GM21576 (cell line): ENCODE results near the gene KIF12.
"Not testable (repeated sequence)": the region's sequence is repeated elsewhere in the genome, so short reads cannot be mapped to it uniquely, and the experiment has no call there.

Experiments
- ATAC-seq: cut with Tn5 transposase; IDR thresholded peaks from one replicate; pipeline ENCODE4 v1.9.1; 2021; ENCODE audit warnings: mild to moderate bottlenecking, moderate library complexity; ENCODE audit not compliant: unreplicated experiment

The KIF12 gene

GRCh38 chr9:114086009-114086408 lies 13.1 kb downstream of the KIF12 start:
- no peak for ATAC-seq

GRCh38 chr9:114085387-114085789 lies 13.7 kb downstream of the KIF12 start:
- no peak for ATAC-seq

GRCh38 chr9:114084282-114085073 lies 14.6 kb downstream of the KIF12 start:
- no peak for ATAC-seq

GRCh38 chr9:114083666-114084065 lies 15.4 kb downstream of the KIF12 start:
- no peak for ATAC-seq

DNA sequence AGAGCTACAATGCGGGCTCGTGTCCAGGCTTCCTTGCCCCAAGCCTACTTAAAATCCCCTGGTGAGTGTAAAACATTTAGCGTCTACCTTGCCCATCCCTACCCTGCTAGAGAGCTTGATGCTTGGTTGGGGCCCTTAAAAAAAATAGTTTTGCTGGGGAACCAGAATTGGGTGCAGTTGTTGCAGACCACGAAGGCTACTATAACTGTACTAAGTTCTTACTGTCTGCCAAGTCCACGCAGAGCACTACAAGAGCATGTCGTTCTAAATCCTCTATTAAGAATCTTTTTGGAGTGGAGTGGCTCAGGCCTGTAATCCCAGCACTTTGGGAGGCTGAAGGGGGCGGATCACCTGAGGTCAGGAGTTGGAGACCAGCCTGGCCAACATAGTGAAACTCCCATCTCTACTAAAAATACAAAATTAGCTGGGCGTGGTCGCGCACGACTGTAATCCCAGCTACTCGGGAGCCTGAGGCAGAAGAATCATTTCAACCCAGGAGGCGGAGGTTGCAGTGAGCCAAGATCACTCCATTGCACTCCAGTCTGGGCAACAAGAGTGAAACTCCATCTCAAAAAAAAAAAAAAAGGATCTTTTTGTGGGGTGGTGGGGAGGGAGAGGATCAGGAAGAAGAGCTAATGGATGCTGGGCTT lies 16.2 kb downstream of the KIF12 start:
- not testable (repeated sequence) for ATAC-seq

DNA sequence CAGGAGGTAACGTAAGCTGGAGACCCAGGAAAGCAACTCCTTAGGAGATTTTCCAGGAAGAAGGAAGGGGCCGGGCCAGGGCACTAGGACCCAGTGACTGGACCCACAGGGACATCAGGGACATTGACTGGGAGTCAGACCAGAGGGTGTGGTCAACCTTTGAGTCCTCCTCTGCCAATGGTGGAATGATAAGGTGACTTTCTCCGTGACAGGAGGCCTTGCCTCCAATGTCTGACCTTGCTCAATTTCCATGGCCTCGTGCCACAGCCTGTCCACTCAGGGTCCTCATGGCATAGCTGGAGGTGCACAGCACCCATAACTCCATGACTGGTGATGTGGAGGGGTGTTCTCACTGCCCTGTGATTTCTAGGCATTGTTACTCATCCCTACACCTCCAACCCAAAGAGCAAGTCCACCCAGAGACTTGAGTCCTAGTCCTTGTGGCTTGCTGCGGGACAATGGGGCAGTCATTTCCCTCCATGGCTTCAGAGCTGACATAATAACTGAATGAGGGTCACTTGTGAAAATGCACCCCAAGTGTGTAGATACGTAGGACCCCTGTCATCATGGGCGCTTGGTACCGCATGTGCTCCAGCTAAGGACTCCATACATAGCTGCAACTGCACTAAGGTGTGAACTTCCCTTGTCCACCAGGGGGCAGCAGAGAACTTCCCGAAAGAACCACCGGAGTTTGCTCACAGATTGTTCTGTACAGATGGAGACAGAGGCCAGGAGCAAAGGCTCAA lies 16.9 kb downstream of the KIF12 start:
- ATAC-seq: peak; percentile 87

DNA sequence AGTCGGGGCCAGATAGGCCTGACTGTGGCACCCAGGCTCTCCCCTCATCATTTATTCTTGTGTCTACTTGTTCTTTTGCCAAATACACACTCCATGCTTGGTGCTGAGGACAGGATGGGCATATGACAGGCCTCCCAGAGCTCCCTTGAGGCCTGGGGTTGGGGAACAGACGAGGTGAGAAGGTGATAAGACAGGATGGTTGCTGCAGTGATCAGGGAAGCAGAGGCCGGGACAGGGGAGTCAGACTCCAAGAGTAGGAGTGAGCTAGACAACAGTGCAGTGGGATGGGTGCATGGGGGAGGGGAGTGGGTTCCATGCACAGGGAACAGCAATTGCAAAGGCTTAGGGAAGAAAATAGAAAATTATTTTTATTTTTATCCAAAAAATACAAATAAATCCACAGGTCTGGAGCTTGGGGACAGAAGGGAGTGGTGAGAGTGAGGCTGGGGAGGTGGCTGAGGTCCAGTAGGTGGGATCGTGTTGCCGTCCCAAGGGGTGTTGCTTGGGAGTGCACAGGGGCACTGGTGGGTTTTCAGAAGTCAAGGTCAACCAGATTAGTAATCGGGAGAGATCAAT lies 17.6 kb downstream of the KIF12 start:
- ATAC-seq: no peak

- no peak for ATAC-seq
Measured at GRCh38 chr9:114080773-114081440, 18.2 kb downstream of the KIF12 start.

GRCh38 chr9:114080195-114080772 lies 18.8 kb downstream of the KIF12 start:
- ATAC-seq: no peak

- ATAC-seq: no peak
Measured at GRCh38 chr9:114078781-114079156, 20.3 kb downstream of the KIF12 start.

- ATAC-seq: no peak
Measured at GRCh38 chr9:114078021-114078780, 20.9 kb downstream of the KIF12 start, which contains the start of gene AMBP. Gene AMBP, minus strand, starts transcription at chr9:114078300. Its CDS starts 91 bp downstream, at chr9:114078209.

DNA sequence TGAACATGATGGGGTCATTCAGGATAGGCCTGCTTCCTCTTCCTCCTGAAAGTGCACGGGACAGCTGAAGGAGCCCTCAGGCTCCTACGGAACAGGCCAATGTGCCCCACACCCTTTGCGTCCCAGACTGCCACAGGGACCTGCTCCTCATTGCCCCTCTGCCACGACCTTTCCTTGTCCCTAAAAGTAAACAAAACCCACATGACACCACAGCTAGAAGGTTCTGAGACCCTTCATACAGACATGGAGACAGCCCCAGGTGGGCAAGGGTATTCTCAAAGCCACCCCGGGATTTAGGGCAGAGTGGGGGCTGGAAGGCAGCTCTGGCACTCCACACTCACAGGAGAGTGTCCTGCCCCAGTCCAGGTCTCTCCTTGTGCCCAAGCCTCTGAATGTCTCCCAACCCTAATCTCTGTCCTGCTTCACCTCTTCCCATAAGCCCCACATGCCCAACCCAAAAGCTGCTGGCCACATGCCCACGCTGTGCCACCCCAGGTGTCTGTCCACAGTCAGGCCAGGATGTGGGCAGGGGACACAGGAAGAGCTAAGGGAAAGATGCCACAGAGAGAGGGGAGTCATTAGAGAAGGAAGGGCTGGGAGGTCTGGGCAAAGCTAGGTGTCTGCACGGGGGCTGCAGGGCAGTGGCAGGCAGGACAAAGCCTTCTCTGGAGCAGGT lies 21.8 kb downstream of the KIF12 start:
- ATAC-seq: no peak

- no peak for ATAC-seq
Measured at GRCh38 chr9:114076237-114077161, 22.6 kb downstream of the KIF12 start.

GRCh38 chr9:114075602-114076001 lies 23.5 kb downstream of the KIF12 start:
- no peak for ATAC-seq

GRCh38 chr9:114072184-114073140 lies 26.6 kb downstream of the KIF12 start:
- no peak for ATAC-seq

DNA sequence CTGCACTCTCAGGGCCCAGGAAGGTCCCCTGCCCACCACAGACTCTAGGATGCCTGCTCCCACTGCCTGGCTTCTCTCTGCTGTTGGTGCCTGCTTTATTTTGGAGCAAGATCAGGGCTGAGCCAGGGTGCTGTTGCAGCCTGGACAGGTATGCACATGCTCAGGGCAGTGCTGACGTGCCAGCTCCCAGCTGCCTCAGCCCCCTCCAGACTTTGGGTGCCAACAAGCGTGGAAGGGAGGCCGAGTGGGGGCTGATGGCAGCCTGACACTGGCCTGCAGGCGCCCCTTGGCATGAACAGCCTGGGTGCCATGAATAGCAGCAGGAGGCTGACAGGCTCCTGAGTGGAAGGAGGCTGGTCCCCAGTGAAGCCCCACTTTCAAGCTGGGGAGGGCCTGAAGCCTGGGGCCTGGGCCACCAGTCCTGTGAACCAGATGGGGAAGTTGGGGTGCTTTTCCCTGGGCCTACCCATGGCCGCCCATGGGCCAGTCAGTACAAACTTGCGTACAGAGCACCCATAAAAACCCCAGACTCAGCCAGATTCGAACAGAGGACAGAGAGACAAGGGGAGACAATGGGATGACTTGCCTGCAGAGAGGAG lies 27.8 kb downstream of the KIF12 start:
- no peak for ATAC-seq
